HUES6 (cell line): Measurements from ENCODE around the gene MAGI1.

ENCODE experiments used
- H3K27ac ChIP-seq: 2 replicates; pipeline ENCODE4 v1.7.0; 2013; ENCODE audit warnings: low read depth, mild to moderate bottlenecking, low read length, inconsistent platforms
- H3K27me3 ChIP-seq: 2 replicates; pipeline ENCODE4 v1.6.1; 2013; ENCODE audit warnings: low read length; ENCODE audit not compliant: control insufficient read depth, insufficient read depth
- H3K36me3 ChIP-seq: 2 replicates; pipeline ENCODE4 v1.6.1; 2013; ENCODE audit warnings: low read length; ENCODE audit not compliant: control insufficient read depth, insufficient read depth
- H3K4me1 ChIP-seq: 2 replicates; pipeline ENCODE4 v1.6.1; 2013; ENCODE audit warnings: low read length; ENCODE audit not compliant: control insufficient read depth, insufficient read depth
- H3K4me3 ChIP-seq: 2 replicates; pipeline ENCODE4 v1.5.1; 2013; ENCODE audit warnings: low read depth, low read length
- H3K9ac ChIP-seq: one replicate; pipeline ENCODE4 v1.6.1; 2013; ENCODE audit warnings: mild to moderate bottlenecking, low read length
- H3K9me3 ChIP-seq: 2 replicates; pipeline ENCODE4 v1.6.1; 2013; ENCODE audit warnings: low read depth, low read length; ENCODE audit not compliant: control insufficient read depth, insufficient read depth

MAGI1 gene

DNA sequence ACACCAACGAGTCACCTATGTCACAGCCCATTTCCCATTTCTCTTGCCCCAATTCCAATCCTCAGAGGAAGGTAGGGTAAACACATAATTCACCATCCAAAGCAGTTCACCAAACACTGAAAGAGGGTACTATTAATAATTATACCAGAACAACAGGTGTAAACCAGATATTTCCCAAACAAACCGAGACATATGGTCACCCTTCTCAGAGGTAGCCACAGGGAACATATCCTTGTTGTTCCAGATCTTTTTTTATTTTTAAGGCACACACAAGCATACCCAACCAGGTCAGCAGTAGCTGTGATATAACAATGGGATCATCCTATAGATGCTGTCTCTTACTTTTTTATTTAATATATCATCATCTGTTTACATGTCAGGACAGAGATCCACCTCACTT lies 24.7 kb downstream of the MAGI1 start:
- H3K9me3 ChIP-seq = no peaks in the 10 kb centered on the region
- no peak overlapping the region for H3K4me3 ChIP-seq
- H3K27me3 ChIP-seq = no peaks in the 10 kb centered on the region
- no peak overlapping the region for H3K27ac ChIP-seq
- no peaks in the 10 kb centered on the region for H3K36me3 ChIP-seq
- H3K9ac ChIP-seq = no peak overlapping the region
- peaks cover 58% of the 10 kb centered on the region for H3K4me1 ChIP-seq

GRCh38 chr3:66012711-66013110 lies 26.0 kb downstream of the MAGI1 start:
- no peak overlapping the region for H3K27ac ChIP-seq
- peaks cover 50% of the 10 kb centered on the region for H3K4me1 ChIP-seq
- no peak overlapping the region for H3K9ac ChIP-seq
- H3K36me3 ChIP-seq = no peaks in the 10 kb centered on the region
- no peaks in the 10 kb centered on the region for H3K27me3 ChIP-seq
- H3K9me3 ChIP-seq = no peaks in the 10 kb centered on the region
- H3K4me3 ChIP-seq = no peak overlapping the region

- Histone ChIP-seq H3K9me3 (no peaks in the 10 kb centered on the region), H3K4me3 (peak overlapping the region; percentile 2; the same call in 1 of the 2 replicates), H3K9ac (peak overlapping the region; percentile 46), H3K27me3 (no peaks in the 10 kb centered on the region), H3K27ac (peak overlapping the region; percentile 28; the same call in 1 of the 2 replicates), H3K4me1 (peaks cover 35% of the 10 kb centered on the region), H3K36me3 (no peaks in the 10 kb centered on the region)
These were observed 27.7 kb downstream of the MAGI1 start for GRCh38 chr3:66010739-66011655.

DNA sequence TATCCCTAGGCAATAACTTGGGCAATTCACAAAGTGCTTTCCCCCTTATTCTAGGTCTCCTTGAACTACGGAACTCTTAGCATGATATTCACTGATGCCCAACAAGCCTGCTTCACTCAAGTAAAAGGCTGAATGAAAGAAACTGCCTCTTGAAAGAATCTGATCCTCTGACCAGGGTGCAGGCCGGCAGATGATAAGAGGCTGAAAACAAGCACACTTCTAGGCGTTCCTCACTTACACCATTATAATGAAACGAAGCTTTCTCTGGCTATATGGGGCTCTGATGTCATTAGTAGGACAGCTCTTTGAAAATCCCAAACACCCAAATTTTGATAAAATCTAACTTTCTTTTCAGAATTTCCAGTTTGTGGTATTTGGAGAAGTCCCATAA lies 28.4 kb downstream of the MAGI1 start:
- Histone ChIP-seq H3K4me1 (peaks cover 32% of the 10 kb centered on the region), H3K36me3 (no peaks in the 10 kb centered on the region), H3K4me3 (no peak overlapping the region), H3K9me3 (no peaks in the 10 kb centered on the region), H3K27me3 (no peaks in the 10 kb centered on the region), H3K9ac (peak overlapping the region; percentile 1), H3K27ac (peak overlapping the region; percentile 19; the same call in 1 of the 2 replicates)

- Histone ChIP-seq H3K4me1 (peaks cover 21% of the 10 kb centered on the region), H3K27ac (no peak overlapping the region), H3K9ac (no peak overlapping the region), H3K27me3 (no peaks in the 10 kb centered on the region), H3K4me3 (no peak overlapping the region), H3K36me3 (0 out of 2 replicates have a peak, but pooled peaks cover 4% of the 10 kb centered on the region), H3K9me3 (no peaks in the 10 kb centered on the region)
These were observed 34.5 kb downstream of the MAGI1 start for GRCh38 chr3:66004244-66004643.

DNA sequence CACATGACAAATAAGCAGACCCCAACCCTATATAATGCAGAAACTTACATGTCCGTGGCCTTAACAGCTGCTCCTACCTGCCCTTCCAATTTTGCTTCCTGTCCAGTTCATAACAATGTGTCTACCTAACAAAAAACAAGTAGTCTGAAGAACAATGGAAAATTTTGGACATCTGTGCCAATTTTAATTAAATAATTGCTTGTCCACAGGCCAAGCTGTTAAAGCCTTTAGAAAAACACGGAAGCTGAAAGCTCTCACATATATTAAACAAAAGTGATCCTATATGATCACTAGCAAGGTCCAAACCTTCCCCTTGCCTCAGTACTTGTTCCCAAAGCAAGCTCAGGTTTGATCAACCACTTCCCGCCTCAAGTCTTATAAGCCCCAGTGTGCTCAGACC lies 37.1 kb downstream of the MAGI1 start:
- H3K4me1 ChIP-seq = peaks cover 23% of the 10 kb centered on the region
- H3K36me3 ChIP-seq = 0 out of 2 replicates have a peak, but pooled peaks cover 4% of the 10 kb centered on the region
- no peak overlapping the region for H3K4me3 ChIP-seq
- H3K9me3 ChIP-seq = no peaks in the 10 kb centered on the region
- H3K27me3 ChIP-seq = no peaks in the 10 kb centered on the region
- H3K27ac ChIP-seq = no peak overlapping the region
- no peak overlapping the region for H3K9ac ChIP-seq

DNA sequence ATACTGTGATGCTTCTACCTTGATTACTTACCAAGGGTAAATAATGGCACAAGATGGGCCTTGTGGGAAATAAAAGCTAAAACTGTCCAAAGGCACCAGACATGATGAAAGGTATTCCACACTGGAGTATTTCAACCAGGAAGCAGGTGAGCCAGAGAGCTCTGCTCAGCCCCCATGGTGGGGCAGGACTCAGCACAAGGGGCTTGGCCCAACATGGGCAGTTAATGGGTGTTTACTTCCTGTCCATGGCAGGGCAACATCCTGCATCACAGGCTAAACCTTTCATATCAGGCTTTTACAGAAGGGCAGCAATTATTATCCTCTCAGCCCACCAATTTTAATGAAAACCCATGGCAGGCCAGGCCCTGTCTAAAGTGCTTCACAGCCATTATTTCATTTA lies 38.2 kb downstream of the MAGI1 start:
- no peaks in the 10 kb centered on the region for H3K27me3 ChIP-seq
- no peak overlapping the region for H3K4me3 ChIP-seq
- no peaks in the 10 kb centered on the region for H3K9me3 ChIP-seq
- H3K36me3 ChIP-seq = 0 out of 2 replicates have a peak, but pooled peaks cover 4% of the 10 kb centered on the region
- no peak overlapping the region for H3K27ac ChIP-seq
- H3K4me1 ChIP-seq = peaks cover 28% of the 10 kb centered on the region
- H3K9ac ChIP-seq = no peak overlapping the region

DNA sequence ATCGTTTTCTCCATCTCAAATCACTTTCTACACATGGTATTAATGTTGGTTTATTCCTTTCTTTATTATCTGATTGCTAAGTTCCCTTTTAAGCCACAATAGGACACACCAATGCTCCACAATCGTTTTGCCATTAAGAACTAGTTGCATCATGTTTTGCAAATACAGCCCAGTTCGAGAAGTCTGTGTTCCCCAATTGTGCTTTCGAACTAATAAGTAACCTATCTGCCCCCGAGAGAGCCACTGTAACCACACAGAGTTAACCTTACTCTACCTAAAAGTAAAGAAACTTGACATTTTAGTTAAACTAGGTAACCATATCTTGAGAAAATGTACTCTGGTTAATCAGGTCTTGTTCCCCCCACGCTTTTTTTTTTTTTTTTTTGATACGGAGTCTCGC lies 39.1 kb downstream of the MAGI1 start:
- Histone ChIP-seq H3K36me3 (0 out of 2 replicates have a peak, but pooled peaks cover 4% of the 10 kb centered on the region), H3K27ac (peak overlapping the region; percentile 41; the same call in 1 of the 2 replicates), H3K9ac (no peak overlapping the region), H3K27me3 (no peaks in the 10 kb centered on the region), H3K4me3 (no peak overlapping the region), H3K9me3 (no peaks in the 10 kb centered on the region), H3K4me1 (peaks cover 37% of the 10 kb centered on the region)

GRCh38 chr3:65996589-65996988 lies 42.1 kb downstream of the MAGI1 start:
- no peaks in the 10 kb centered on the region for H3K9me3 ChIP-seq
- peaks cover 40% of the 10 kb centered on the region for H3K4me1 ChIP-seq
- H3K27me3 ChIP-seq = no peaks in the 10 kb centered on the region
- no peak overlapping the region for H3K9ac ChIP-seq
- H3K4me3 ChIP-seq = no peak overlapping the region
- no peaks in the 10 kb centered on the region for H3K36me3 ChIP-seq
- no peak overlapping the region for H3K27ac ChIP-seq

DNA sequence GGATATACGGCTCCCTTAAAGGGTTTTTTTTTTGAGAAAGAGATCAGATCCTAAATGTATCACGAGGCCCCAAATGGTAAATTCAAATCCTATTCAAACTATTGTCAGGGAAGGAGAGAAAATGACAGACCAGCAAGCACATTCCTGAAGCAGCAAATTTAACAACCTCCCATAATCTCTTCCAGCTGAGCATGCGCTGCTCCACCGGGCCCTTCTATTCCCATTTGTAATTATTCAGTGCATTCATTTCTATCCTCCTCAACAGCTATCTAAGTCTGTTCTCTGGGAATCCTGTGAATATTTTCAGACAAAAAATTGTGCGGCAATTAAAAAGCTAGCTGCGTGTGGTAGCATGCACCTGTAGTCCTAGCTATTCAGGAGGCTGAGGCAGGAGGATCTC lies 43.2 kb downstream of the MAGI1 start:
- Histone ChIP-seq H3K4me1 (peaks cover 35% of the 10 kb centered on the region), H3K27ac (no peak overlapping the region), H3K9ac (no peak overlapping the region), H3K27me3 (no peaks in the 10 kb centered on the region), H3K4me3 (no peak overlapping the region), H3K9me3 (no peaks in the 10 kb centered on the region), H3K36me3 (no peaks in the 10 kb centered on the region)

- Histone ChIP-seq H3K27me3 (no peaks in the 10 kb centered on the region), H3K4me3 (no peak overlapping the region), H3K4me1 (peaks cover 30% of the 10 kb centered on the region), H3K9me3 (no peaks in the 10 kb centered on the region), H3K9ac (no peak overlapping the region), H3K36me3 (no peaks in the 10 kb centered on the region), H3K27ac (no peak overlapping the region)
These were observed 43.7 kb downstream of the MAGI1 start for GRCh38 chr3:65995030-65995429.
